Measurements from ENCODE around the gene MDGA2. TPM values are rescaled to one million over a fixed set of nuclear protein-coding genes. Genes with fewer than 3 reads are reported as not detected.

MDGA2 gene
- polyA plus RNA-seq, 1 of the 3 experiments (the other 2 are of a cell fraction) = not detected

GRCh38 chr14:47211263-47211662 is 464.1 kb downstream of the MDGA2 start:
- Histone ChIP-seq H3K9me2 (no peaks in the 10 kb centered on the region), H2AFZ (ENCODE audit: low read depth) (no peak overlapping the region), H3K9ac (no peak overlapping the region), H4K20me1 (ENCODE audit: insufficient read depth) (no peaks in the 10 kb centered on the region), H3K36me3 (replicated peaks in 1 of 2; ENCODE audit: control insufficient read depth in 1 of 2, insufficient read depth in 2 of 2, low read length in 1 of 2) (no peaks in the 10 kb centered on the region), H3K27ac (ENCODE audit: low read depth in 2 of 2, low read length in 1 of 2) (no peak overlapping the region), H3K4me1 (ENCODE audit: control insufficient read depth in 1 of 2, insufficient read depth in 2 of 2, low read depth in 1 of 2, low read length in 1 of 2) (no peaks in the 10 kb centered on the region), H3K4me3 (ENCODE audit: low read depth in 2 of 2, low read length in 1 of 2) (no peak overlapping the region), H3F3A (replicated peaks; ENCODE audit: insufficient read depth) (no peaks in the 10 kb centered on the region), H3K27me3 (ENCODE audit: insufficient read depth) (no peaks in the 10 kb centered on the region), H3K4me2 (no peak overlapping the region), H3K79me2 (ENCODE audit: insufficient read depth) (no peaks in the 10 kb centered on the region), H3K9me3 (no peaks in the 10 kb centered on the region)
- WGBS (ENCODE audit: low lambda C conversion rate) = 14% methylated on average over 1 of the region's 1 CpG
- CTCF ChIA-PET = no interaction called here
- TF ChIP-seq FOXM1 (IDR thresholded peaks at IDR 0.05; ENCODE audit: low read depth) = no peak
- no peak for TF ChIP-seq JUND (IDR thresholded peaks at IDR 0.05)
- TF ChIP-seq FOXJ3 (CRISPR knock-in tag; IDR thresholded peaks at IDR 0.05) = no peak
- no peak for TF ChIP-seq POLR2AphosphoS5 (IDR thresholded peaks at IDR 0.05; ENCODE audit: low read depth, low read length)
- TF ChIP-seq GATA2 (CRISPR knock-in tag; IDR thresholded peaks at IDR 0.05) = no peak
- no peak for TF ChIP-seq RXRA (IDR thresholded peaks at IDR 0.05; ENCODE audit: borderline replicate concordance, low read depth)
- TF ChIP-seq MEF2A (IDR thresholded peaks at IDR 0.05; ENCODE audit: borderline replicate concordance, low read depth) = no peak
- TF ChIP-seq, protein P1, sequence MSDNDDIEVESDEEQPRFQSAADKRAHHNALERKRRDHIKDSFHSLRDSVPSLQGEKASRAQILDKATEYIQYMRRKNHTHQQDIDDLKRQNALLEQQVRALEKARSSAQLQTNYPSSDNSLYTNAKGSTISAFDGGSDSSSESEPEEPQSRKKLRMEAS (IDR thresholded peaks at IDR 0.05; ENCODE audit: low read depth) = no peak
- no peak for TF ChIP-seq NRF1 (IDR thresholded peaks at IDR 0.05; ENCODE audit: low read depth, low read length)
- POLR2A ChIA-PET = no interaction called here
- DNase-seq = no peak

- no peak overlapping the region for H3K9ac ChIP-seq
- TF ChIP-seq TCF12 (IDR thresholded peaks at IDR 0.05) (no peak), SMC3 (IDR thresholded peaks at IDR 0.05; ENCODE audit: low read depth, low read length) (no peak), MEF2A (IDR thresholded peaks at IDR 0.05; ENCODE audit: borderline replicate concordance, low read depth) (no peak), CTCF (IDR thresholded peaks at IDR 0.05) (no peak), ELF1 (IDR thresholded peaks at IDR 0.05) (no peak), EZH2phosphoT487 (IDR thresholded peaks at IDR 0.05; ENCODE audit: borderline replicate concordance, low read depth) (no peak), FOXJ3 (CRISPR knock-in tag; IDR thresholded peaks at IDR 0.05) (no peak), RFX5 (IDR thresholded peaks at IDR 0.05; ENCODE audit: low read length) (no peak), FOXM1 (IDR thresholded peaks at IDR 0.05; ENCODE audit: low read depth) (no peak), USF2 (IDR thresholded peaks at IDR 0.05; ENCODE audit: borderline replicate concordance, low read depth, low read length) (no peak), RXRA (IDR thresholded peaks at IDR 0.05; ENCODE audit: borderline replicate concordance, low read depth) (no peak), FOSL2 (IDR thresholded peaks at IDR 0.05; ENCODE audit: borderline replicate concordance, low read depth) (no peak), JUND (IDR thresholded peaks at IDR 0.05) (no peak), MXI1 (IDR thresholded peaks at IDR 0.05; ENCODE audit: low read depth, low read length) (no peak), NFIC (IDR thresholded peaks at IDR 0.05; ENCODE audit: borderline replicate concordance) (no peak), POLR2AphosphoS5 (IDR thresholded peaks at IDR 0.05; ENCODE audit: low read depth, low read length) (no peak), TAF1 (IDR thresholded peaks at IDR 0.05; ENCODE audit: borderline replicate concordance, low read depth, low read length) (no peak), NRF1 (IDR thresholded peaks at IDR 0.05; ENCODE audit: low read depth, low read length) (no peak)
- TF ChIP-seq, protein P2, sequence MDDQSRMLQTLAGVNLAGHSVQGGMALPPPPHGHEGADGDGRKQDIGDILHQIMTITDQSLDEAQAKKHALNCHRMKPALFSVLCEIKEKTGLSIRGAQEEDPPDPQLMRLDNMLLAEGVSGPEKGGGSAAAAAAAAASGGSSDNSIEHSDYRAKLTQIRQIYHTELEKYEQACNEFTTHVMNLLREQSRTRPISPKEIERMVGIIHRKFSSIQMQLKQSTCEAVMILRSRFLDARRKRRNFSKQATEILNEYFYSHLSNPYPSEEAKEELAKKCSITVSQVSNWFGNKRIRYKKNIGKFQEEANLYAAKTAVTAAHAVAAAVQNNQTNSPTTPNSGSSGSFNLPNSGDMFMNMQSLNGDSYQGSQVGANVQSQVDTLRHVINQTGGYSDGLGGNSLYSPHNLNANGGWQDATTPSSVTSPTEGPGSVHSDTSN (IDR thresholded peaks at IDR 0.05) = no peak
- TF ChIP-seq, protein P1 (IDR thresholded peaks at IDR 0.05; ENCODE audit: low read depth) = no peak
- ChIA-PET CTCF (no interaction called here), POLR2A (no interaction called here)
- no peaks in the 10 kb centered on the region for H4K20me1 ChIP-seq (ENCODE audit: insufficient read depth)
- H3K4me3 ChIP-seq (ENCODE audit: low read depth in 2 of 2, low read length in 1 of 2) = no peak overlapping the region
- H3K4me2 ChIP-seq = no peak overlapping the region
- H2AFZ ChIP-seq (ENCODE audit: low read depth) = no peak overlapping the region
- no peaks in the 10 kb centered on the region for H3K4me1 ChIP-seq (ENCODE audit: control insufficient read depth in 1 of 2, insufficient read depth in 2 of 2, low read depth in 1 of 2, low read length in 1 of 2)
- no peaks in the 10 kb centered on the region for H3K36me3 ChIP-seq (replicated peaks in 1 of 2; ENCODE audit: control insufficient read depth in 1 of 2, insufficient read depth in 2 of 2, low read length in 1 of 2)
- DNase-seq = no peak
- no peaks in the 10 kb centered on the region for H3K27me3 ChIP-seq (ENCODE audit: insufficient read depth)
- H3K27ac ChIP-seq (ENCODE audit: low read depth in 2 of 2, low read length in 1 of 2) = no peak overlapping the region
- no peaks in the 10 kb centered on the region for H3F3A ChIP-seq (replicated peaks; ENCODE audit: insufficient read depth)
- H3K79me2 ChIP-seq (ENCODE audit: insufficient read depth) = no peaks in the 10 kb centered on the region
- no peaks in the 10 kb centered on the region for H3K9me3 ChIP-seq
- H3K9me2 ChIP-seq = no peaks in the 10 kb centered on the region
Measured at GRCh38 chr14:47210099-47210498, 465.3 kb downstream of the MDGA2 start.

Data from SK-N-SH (cell line).